ENCODE measurements around the gene SPATA3. TPM values are rescaled to one million over a fixed set of nuclear protein-coding genes. Genes with fewer than 3 reads are reported as not detected.

The SPATA3 gene
- total RNA-seq, 1 donor from 2014 or later = not detected

DNA sequence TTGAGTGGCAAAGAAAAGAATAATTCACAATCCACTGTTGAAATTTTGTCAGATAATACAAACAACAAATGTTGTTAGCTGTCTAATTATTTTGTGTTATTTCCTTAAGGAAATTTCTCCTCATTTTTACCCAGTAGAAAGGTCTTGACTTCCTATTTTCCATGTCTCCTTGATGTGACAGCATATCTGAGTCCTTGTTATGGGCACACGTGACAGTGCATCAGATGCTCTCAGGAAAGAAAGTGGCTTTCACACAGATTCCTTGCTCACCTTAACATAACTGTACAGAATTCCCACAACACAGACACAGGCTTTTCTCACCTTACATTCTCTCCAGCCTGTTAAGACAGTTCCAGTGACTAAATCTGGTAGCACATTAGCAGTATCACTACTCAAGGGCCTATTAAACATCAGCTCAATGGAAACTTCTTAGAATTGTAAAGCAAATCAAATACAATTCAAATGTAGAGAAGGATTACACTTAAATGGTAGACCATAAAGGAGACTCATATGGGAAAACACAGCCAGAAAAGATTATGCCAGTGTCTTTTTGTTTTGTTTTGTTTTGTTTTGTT, 40.7 kb upstream of the SPATA3 start:
- TF ChIP-seq, protein P1, sequence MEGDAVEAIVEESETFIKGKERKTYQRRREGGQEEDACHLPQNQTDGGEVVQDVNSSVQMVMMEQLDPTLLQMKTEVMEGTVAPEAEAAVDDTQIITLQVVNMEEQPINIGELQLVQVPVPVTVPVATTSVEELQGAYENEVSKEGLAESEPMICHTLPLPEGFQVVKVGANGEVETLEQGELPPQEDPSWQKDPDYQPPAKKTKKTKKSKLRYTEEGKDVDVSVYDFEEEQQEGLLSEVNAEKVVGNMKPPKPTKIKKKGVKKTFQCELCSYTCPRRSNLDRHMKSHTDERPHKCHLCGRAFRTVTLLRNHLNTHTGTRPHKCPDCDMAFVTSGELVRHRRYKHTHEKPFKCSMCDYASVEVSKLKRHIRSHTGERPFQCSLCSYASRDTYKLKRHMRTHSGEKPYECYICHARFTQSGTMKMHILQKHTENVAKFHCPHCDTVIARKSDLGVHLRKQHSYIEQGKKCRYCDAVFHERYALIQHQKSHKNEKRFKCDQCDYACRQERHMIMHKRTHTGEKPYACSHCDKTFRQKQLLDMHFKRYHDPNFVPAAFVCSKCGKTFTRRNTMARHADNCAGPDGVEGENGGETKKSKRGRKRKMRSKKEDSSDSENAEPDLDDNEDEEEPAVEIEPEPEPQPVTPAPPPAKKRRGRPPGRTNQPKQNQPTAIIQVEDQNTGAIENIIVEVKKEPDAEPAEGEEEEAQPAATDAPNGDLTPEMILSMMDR (IDR thresholded peaks at IDR 0.05; ENCODE audit: unreplicated experiment) = no peak
- Mint-ChIP-seq H3K4me1 (peaks cover 11% of the 10 kb centered on the region), H3K36me3 (no peaks in the 10 kb centered on the region), H3K4me3 (no peak overlapping the region), H3K27ac (no peak overlapping the region), H3K9me3 (peaks cover 4% of the 10 kb centered on the region), H3K27me3 (ENCODE audit: low read depth) (peaks cover 30% of the 10 kb centered on the region)
- no peak for DNase-seq (ENCODE audit: low spot score in 2 of 2, unreplicated experiment in 2 of 2)

DNA sequence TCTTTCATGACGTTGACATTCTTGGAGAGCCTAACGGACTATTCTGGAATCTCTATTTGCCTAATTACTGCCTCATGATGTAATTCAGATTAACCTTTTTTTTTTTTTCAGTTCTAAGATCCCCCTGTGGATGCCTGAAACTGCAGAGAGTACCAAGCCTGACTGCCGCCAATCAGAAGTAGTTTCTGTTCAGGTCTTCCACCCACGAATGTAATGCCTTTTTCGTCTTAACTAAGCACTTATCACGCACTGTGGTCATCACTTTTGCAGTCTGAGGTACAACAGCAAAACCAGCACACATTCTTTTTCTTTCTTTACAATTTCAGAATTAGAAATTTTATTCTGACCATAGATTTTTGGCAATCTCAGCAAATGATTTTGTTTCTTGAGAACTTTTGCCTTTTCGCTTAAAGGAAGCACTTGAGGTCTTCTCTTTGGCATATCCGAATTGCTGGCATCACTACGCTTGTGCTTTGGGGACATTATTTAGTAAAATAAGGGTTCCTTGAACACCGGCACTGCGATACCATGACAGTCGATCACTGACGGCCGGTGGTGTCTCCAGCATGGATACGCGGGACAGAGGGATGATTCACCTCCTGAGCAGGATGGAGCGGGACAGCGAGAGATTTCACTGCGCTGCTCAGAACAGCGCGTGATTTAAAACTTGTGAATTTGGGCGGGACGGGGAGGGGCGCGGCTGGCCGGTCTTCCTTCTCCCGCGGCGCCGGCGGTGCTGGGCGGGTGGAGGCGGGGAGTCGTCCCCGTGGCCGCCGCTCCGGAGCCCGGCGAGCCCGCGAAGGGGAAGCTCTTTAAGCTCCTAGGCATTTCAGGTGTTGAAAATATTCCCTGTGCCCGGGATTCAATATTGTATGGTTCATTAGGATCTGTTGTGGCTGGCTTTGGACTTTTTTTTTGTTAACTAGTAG, 38.8 kb upstream of the SPATA3 start:
- H3K36me3 Mint-ChIP-seq = no peaks in the 10 kb centered on the region
- H3K27ac Mint-ChIP-seq = no peak overlapping the region
- H3K4me3 Mint-ChIP-seq = peak overlapping the region; percentile 62
- H3K9me3 Mint-ChIP-seq = peaks cover 7% of the 10 kb centered on the region
- TF ChIP-seq, protein P1 (IDR thresholded peaks at IDR 0.05; ENCODE audit: unreplicated experiment) = no peak
- peaks cover 30% of the 10 kb centered on the region for H3K27me3 Mint-ChIP-seq (ENCODE audit: low read depth)
- peaks cover 11% of the 10 kb centered on the region for H3K4me1 Mint-ChIP-seq
- no peak for DNase-seq (ENCODE audit: low spot score in 2 of 2, unreplicated experiment in 2 of 2)

DNA sequence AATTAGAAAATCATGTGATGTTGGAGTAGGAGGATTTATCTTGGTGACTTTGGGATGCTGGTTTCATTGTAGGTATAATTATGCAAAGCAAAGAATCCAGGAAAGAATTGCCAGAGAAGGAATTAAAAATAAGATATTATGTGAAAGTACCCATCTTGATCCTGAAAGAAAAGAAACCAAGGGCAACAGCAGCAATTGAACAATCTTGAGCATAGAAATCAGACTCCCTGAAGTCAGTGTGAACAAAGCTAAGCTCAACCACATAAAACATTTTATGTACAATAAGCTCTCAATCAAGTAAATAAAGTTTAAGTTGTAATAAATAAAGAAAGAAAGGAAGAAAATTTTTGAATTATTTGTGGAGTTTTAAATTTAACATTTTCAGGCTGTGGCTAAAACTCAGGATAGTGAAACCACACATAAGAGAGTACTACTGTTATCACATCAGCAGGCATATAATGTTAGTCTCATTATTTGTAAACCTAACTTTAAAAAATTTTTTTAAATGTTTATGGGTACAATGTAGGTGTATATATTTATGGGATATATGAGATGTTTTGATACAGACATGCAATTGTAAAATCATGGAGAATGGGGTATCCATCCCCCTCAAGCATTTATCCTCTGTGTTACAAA, 38.0 kb upstream of the SPATA3 start:
- peaks cover 30% of the 10 kb centered on the region for H3K27me3 Mint-ChIP-seq (ENCODE audit: low read depth)
- peak overlapping the region; percentile 62 for H3K4me3 Mint-ChIP-seq
- no peak overlapping the region for H3K27ac Mint-ChIP-seq
- no peaks in the 10 kb centered on the region for H3K36me3 Mint-ChIP-seq
- TF ChIP-seq, protein P1 (IDR thresholded peaks at IDR 0.05; ENCODE audit: unreplicated experiment) = no peak
- DNase-seq (ENCODE audit: low spot score in 2 of 2, unreplicated experiment in 2 of 2) = no peak
- peaks cover 7% of the 10 kb centered on the region for H3K9me3 Mint-ChIP-seq
- H3K4me1 Mint-ChIP-seq = peaks cover 11% of the 10 kb centered on the region

DNA sequence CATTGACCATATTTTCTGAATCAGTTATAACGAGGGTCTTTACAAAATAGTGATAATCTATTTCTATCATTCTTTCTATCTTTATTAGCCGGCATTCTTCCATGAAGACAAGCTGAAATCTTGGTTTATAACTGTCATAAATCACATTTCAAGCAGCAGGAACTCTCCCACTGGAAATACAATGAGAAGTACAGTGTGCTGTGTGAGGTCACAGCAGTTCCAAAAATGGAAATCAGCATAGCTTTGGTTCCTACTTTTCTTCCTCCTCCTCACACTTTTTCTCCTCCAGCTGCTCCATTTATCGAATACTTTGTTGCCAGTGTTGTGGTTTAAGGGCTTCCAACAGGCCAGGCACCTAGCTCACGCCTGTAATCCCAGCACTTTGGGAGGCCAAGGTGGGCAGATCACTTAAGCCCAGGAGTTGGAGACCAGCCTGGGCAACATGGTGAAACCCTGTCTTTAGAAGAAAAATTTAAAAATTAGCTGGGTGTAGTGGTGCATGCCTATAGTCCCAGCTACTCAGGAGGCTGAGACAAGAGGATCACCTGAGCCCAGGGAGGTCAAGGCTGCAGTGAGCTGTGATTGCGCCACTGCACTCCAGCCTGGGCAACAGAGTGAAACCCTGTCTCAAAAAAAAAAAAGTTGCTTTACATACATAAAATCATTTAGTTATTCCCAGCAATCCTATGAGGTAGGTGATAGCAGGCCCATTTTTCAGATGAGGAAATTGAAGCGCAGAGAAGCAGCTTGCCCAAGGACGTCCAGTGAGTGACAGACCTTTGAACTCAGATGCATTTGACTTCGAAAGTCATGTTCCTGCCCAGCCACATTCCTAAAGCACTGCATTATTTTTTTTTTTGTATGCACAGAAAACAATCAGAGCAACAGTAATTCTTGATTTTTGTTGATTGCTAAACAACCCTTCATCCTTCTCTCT, 36.8 kb upstream of the SPATA3 start:
- Mint-ChIP-seq H3K9me3 (peaks cover 8% of the 10 kb centered on the region), H3K36me3 (no peaks in the 10 kb centered on the region), H3K4me3 (peak overlapping the region; percentile 16), H3K4me1 (peaks cover 11% of the 10 kb centered on the region), H3K27ac (no peak overlapping the region), H3K27me3 (ENCODE audit: low read depth) (peaks cover 30% of the 10 kb centered on the region)
- TF ChIP-seq, protein P1 (IDR thresholded peaks at IDR 0.05; ENCODE audit: unreplicated experiment) = no peak
- DNase-seq (ENCODE audit: low spot score in 2 of 2, unreplicated experiment in 2 of 2) = no peak

DNA sequence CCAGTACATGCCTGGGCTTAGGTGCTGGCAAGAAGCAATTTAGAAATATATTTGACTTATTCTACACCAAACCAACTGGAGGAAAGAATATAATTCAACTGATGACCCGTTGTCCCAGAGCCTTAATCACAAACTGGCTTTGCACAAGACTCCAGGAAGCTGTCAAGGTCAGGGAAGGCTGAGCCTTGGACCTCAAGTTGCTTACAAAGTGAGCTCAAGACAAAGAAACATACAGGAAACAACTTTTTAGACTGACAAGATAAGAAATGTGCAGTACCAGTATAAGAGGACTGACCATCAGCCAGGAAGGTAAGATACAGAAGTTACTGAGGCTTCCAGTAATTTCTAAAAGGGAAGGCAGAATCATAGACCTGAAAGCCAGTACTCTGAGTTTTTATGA, 35.9 kb upstream of the SPATA3 start:
- H3K36me3 Mint-ChIP-seq = no peaks in the 10 kb centered on the region
- peaks cover 11% of the 10 kb centered on the region for H3K4me1 Mint-ChIP-seq
- TF ChIP-seq, protein P1 (IDR thresholded peaks at IDR 0.05; ENCODE audit: unreplicated experiment) = no peak
- H3K27me3 Mint-ChIP-seq (ENCODE audit: low read depth) = peaks cover 29% of the 10 kb centered on the region
- no peak for DNase-seq (ENCODE audit: low spot score in 2 of 2, unreplicated experiment in 2 of 2)
- H3K27ac Mint-ChIP-seq = no peak overlapping the region
- H3K9me3 Mint-ChIP-seq = peaks cover 8% of the 10 kb centered on the region
- H3K4me3 Mint-ChIP-seq = no peak overlapping the region

All from mesothelial cell of epicardium (in vitro differentiated cells).